Spinal cord (tissue), 10 donors: ENCODE measurements around the gene RASGRF2. TPM values are rescaled to one million over a fixed set of nuclear protein-coding genes. Genes with fewer than 3 reads are reported as not detected.

ENCODE experiments used
- DNase-seq, 6 donors: peaks; one replicate each; pipeline versions ENCODE4 v3.0.0 to v3.0.0-alpha.2; 2013 to 2015; ENCODE audit warnings: low spot score in 6 of 6, low read depth in 4 of 6
- H3K27ac ChIP-seq: one replicate; pipeline ENCODE4 v1.5.1; 2013; ENCODE audit warnings: low read depth, low read length, control low read depth
- H3K27me3 ChIP-seq: one replicate; pipeline ENCODE4 v1.6.1; 2013; ENCODE audit warnings: low read length; ENCODE audit not compliant: control insufficient read depth, insufficient read depth
- H3K36me3 ChIP-seq: one replicate; pipeline ENCODE4 v1.6.1; 2013; ENCODE audit warnings: low read length; ENCODE audit not compliant: control insufficient read depth, insufficient read depth
- H3K4me1 ChIP-seq: one replicate; pipeline ENCODE4 v1.6.1; 2013; ENCODE audit warnings: low read length; ENCODE audit not compliant: control insufficient read depth, insufficient read depth
- H3K4me3 ChIP-seq: one replicate; pipeline ENCODE4 v1.5.1; 2013; ENCODE audit warnings: low read depth, low read length, control low read depth
- H3K9me3 ChIP-seq: one replicate; pipeline ENCODE4 v1.6.1; 2013; ENCODE audit warnings: low read length; ENCODE audit not compliant: control insufficient read depth, insufficient read depth
- WGBS: methylation state at CpG from one replicate; pipeline ENCODE4 v1.1.5; 2013; ENCODE audit warnings: missing lambda C conversion rate; ENCODE audit not compliant: insufficient coverage; 5-methylcytosine and 5-hydroxymethylcytosine counted together
- polyA plus RNA-seq, 2 donors: library from polyadenylated mRNA; unstranded; fragments of 120-200 nt; gene quantifications; one replicate each; pipeline ENCODE4 v1.2.1, GENCODE V29; 2013; ENCODE audit not compliant: insufficient read length in 2 of 2
- total RNA-seq, 2 donors: library from RNA; depleted of rRNA in 1 of 2; stranded (reverse); fragments of 120-200 nt in 1 of 2; fragments of >200 nt in 1 of 2; gene quantifications; one replicate each; pipeline versions ENCODE4 v1.2.3 to v1.2.4, GENCODE V29; 2013 to 2014
- donor health status: healthy.

Gene RASGRF2
- total and polyA plus RNA-seq, 4 donors = 10.3 to 21.2 (median 14.6) TPM

DNA sequence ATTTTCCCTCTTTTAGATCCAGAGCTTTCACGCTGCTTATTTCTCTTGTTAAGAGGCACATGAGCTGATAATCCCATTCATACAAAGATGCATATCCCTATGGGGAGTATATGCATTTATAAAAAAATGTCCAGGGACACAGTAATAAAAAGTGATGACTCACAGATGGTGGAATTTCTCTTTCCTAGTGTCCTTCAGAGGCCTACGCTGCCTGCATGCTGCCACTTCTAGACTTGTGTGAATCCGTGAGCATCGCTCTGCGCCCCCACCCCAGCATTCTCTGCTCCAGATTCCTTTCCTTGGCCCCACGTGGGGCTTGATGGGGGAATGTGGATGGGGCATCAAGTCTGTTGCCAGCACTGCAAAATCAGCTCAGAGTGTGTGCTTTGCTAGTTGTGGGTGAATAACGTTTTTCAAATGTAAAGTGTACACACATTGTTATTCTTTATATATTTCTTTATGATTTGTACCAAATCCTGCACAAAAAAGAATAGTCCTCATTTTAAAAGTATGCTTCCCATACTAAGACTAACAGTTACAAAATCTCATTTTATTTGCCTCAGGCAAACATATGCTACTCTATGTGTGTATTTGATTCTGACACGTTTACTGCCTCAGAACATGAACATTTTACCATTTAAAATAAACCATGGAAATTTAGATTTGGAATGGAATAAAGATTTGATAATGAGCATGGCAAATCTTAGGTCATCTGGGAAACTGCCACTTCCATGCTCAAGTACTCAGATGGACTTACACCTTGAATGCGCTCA is 22.4 kb upstream of the RASGRF2 start:
- no peak overlapping the region for H3K27ac ChIP-seq
- DNase-seq = peak in 1 of 6 donors; percentile 68
- H3K36me3 ChIP-seq = no peaks in the 10 kb centered on the region
- H3K27me3 ChIP-seq = no peaks in the 10 kb centered on the region
- no peak overlapping the region for H3K4me3 ChIP-seq
- H3K4me1 ChIP-seq = no peaks in the 10 kb centered on the region
- H3K9me3 ChIP-seq = no peaks in the 10 kb centered on the region
- WGBS = 92% methylated on average over 2 of the region's 9 CpGs

DNA sequence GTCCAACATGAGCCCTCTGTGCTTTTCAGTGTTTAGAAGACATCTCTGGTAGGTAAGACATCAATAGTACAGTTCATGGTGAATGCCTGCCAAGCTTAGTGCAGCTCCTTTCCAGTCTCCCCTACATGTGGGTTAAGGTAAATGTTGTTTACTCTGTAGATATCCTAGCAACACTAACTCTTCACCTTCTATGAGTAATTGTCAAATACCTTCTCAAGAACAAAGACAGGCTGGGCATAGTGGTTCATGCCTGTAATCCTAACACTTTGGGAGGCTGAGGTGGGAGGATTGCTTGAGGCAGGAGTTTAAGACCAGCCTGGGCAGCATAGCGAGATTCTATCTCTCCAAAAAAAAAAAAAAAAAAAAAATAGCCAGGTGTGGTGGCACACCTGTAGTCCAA is 18.7 kb upstream of the RASGRF2 start:
- Histone ChIP-seq H3K36me3 (no peaks in the 10 kb centered on the region), H3K4me1 (no peaks in the 10 kb centered on the region), H3K27me3 (no peaks in the 10 kb centered on the region), H3K9me3 (no peaks in the 10 kb centered on the region), H3K4me3 (no peak overlapping the region), H3K27ac (no peak overlapping the region)
- WGBS = no CpG with 5 or more reads among the region's 1 CpG
- DNase-seq = no peak

DNA sequence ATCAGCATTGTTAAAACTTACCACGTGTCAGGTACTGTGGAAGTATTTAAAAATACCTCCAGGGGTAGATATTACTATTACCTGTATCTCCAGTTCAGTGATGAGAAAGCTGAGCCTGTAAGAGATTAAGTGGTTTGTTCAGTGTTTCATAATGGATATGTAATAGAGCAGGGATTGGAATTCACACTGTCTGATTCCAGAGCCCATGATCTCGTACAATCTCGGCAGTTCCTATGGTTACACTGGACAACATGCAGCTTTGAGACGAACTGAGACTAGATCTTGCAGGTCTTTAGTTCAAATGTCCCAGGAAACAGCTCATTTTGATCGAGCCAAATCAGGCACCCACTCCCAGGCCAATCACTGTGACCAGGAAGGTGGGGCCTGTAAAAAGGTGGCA is 8.8 kb upstream of the RASGRF2 start:
- Histone ChIP-seq H3K4me1 (no peaks in the 10 kb centered on the region), H3K27ac (no peak overlapping the region), H3K36me3 (no peaks in the 10 kb centered on the region), H3K27me3 (no peaks in the 10 kb centered on the region), H3K9me3 (peaks cover 2% of the 10 kb centered on the region), H3K4me3 (no peak overlapping the region)
- DNase-seq = no peak
- 71% methylated on average over 3 of the region's 5 CpGs for WGBS

DNA sequence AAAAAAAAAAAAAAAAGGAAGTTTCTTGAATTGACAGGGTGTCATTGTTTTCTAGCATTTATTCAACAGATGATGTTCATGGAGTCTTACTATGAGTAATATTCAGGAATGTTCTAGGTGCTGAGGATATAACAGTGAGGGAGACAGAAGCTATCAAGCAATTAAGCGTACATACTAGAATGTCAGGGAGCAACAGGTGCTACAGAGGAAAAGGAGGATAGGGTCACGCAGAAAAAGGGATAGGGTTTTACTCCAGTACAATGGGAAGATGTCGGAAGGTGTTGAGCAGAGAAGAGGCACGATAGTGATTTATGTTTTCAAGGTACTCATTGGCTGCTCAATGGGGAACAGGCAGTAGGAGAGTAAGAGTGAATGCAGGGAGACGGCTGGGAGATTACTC is 6.6 kb upstream of the RASGRF2 start:
- Histone ChIP-seq H3K27ac (no peak overlapping the region), H3K36me3 (no peaks in the 10 kb centered on the region), H3K9me3 (no peaks in the 10 kb centered on the region), H3K27me3 (peaks cover 5% of the 10 kb centered on the region), H3K4me1 (no peaks in the 10 kb centered on the region), H3K4me3 (no peak overlapping the region)
- DNase-seq = no peak
- 96% methylated on average over 5 of the region's 5 CpGs for WGBS

DNA sequence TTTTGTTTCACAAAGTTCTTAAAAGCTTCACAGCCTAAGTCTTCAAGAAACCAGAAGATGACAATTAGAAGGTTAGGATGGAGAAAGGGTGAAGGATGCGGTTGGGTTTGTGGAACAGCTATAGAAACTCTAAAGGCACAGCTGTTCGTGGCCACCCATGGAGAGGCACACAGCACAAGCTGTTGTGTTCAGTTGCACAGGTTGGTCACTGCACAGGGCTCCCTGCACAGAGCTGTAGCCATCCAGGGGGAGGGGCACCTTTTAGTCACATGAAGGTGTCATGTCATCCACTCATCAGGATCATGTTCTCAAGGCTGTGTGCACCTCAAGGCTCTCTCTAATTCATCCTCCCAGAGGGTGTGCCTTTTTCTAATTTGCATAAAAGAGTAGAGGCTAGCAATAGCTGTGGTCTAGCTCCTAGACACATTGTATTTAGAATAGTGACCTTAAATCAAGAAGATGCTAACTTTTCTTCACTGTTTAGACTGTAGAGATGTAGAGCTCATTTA is 5.0 kb upstream of the RASGRF2 start:
- WGBS = 94% methylated on average over 2 of the region's 2 CpGs
- H3K27me3 ChIP-seq = peaks cover 16% of the 10 kb centered on the region
- H3K9me3 ChIP-seq = no peaks in the 10 kb centered on the region
- no peak overlapping the region for H3K27ac ChIP-seq
- H3K36me3 ChIP-seq = no peaks in the 10 kb centered on the region
- no peak for DNase-seq
- no peak overlapping the region for H3K4me3 ChIP-seq
- no peaks in the 10 kb centered on the region for H3K4me1 ChIP-seq

DNA sequence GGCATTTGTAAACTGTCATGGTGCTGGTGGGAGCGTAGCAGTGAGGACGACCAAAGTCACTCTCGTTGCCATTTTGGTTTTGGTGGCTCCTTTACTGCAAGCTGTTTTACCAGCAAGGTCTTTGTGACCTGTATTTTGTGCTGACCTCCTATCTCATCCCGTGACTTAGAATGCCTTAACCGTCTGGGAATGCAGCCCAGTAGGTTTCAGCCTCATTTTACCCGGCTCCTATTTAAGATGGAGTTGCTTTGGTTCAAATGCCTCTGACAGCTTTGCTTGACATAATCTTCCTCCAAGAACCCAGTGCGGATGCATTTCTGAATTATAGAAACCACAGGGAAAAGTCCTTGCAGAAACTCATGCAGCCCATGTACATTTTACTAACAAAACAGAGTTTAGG is 3.9 kb upstream of the RASGRF2 start:
- Histone ChIP-seq H3K4me1 (peaks cover 6% of the 10 kb centered on the region), H3K27ac (no peak overlapping the region), H3K4me3 (no peak overlapping the region), H3K36me3 (no peaks in the 10 kb centered on the region), H3K9me3 (no peaks in the 10 kb centered on the region), H3K27me3 (peaks cover 22% of the 10 kb centered on the region)
- DNase-seq = no peak
- WGBS = 47% methylated on average over 5 of the region's 7 CpGs

DNA sequence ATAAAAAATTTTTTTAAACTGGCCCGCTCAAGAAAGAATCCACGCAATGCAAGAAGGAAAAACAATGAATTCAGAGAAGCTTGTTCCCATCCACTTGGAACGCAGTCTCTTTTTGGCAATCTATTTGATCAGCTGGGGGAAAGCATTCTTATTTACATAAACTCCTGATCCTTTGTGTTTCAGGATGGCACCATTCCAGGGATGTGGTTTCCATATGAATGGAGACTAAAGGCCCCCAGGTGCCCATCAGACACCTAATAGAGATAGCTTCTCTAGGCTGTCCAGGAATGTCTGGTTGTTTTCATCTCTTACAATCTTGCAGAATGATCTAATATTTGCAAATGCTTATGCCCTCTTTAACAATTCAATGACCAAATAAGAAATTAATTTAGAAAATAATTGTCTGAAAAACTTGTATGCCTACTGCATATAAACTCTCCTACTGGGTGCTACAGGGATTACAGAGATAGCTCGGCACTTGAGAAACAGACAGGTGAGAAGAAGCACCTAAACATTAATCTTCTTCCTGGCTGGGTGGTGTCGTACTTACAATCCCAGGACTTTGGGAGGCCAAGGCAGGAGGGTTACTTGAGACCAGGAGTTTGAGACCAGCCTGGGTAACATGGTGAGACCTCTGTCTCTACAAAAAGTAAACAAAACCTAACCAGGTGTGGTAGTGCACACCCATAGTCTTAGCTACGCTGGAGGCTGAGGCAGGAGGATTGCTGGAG is 3.0 kb upstream of the RASGRF2 start:
- Histone ChIP-seq H3K4me1 (peaks cover 6% of the 10 kb centered on the region), H3K9me3 (no peaks in the 10 kb centered on the region), H3K4me3 (no peak overlapping the region), H3K27me3 (peaks cover 27% of the 10 kb centered on the region), H3K36me3 (no peaks in the 10 kb centered on the region), H3K27ac (no peak overlapping the region)
- WGBS = 50% methylated on average over 2 of the region's 6 CpGs
- peak in 2 of 6 donors; percentile 53 to 84 for DNase-seq

DNA sequence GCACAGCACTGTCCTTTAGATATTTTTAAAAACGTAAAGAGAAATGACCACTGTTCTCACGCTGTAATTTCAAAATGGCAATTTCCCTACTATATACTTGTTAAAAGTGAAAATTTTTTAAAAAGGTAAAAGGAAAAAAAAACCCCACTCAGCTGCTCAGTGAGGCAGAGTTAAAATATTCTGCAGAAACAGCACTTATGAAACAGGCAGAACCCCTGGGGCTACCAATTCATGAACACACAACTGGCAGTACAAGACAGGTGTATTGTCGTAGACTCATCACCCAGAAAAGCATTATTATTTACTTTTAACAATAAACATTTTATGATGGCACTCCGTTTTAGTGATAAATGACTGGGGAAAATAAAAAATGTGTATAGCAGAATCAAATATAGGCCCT is 1.5 kb upstream of the RASGRF2 start:
- Histone ChIP-seq H3K36me3 (no peaks in the 10 kb centered on the region), H3K27ac (no peak overlapping the region), H3K27me3 (peaks cover 27% of the 10 kb centered on the region), H3K4me1 (peaks cover 6% of the 10 kb centered on the region), H3K4me3 (no peak overlapping the region), H3K9me3 (no peaks in the 10 kb centered on the region)
- DNase-seq = peak in 1 of 6 donors; percentile 68
- WGBS = no CpG with 5 or more reads among the region's 4 CpGs

- DNase-seq = no peak
- no peak overlapping the region for H3K27ac ChIP-seq
- H3K27me3 ChIP-seq = peaks cover 27% of the 10 kb centered on the region
- H3K9me3 ChIP-seq = no peaks in the 10 kb centered on the region
- H3K4me1 ChIP-seq = peaks cover 6% of the 10 kb centered on the region
- 76% methylated on average over 8 of the region's 8 CpGs for WGBS
- no peaks in the 10 kb centered on the region for H3K36me3 ChIP-seq
- no peak overlapping the region for H3K4me3 ChIP-seq
Observed at GRCh38 chr5:80959138-80959537, 1.0 kb upstream of the RASGRF2 start.
